Measurements from ENCODE around the gene FARP1.

Gene FARP1

GRCh38 chr13:98133946-98134345, 8.9 kb upstream of the FARP1 start:
- no peak overlapping the region for H3K4me3 ChIP-seq (ENCODE audit: low read depth, low read length)
- TF ChIP-seq CTCF (IDR thresholded peaks at IDR 0.05; ENCODE audit: control insufficient read depth, extremely low read depth, insufficient read depth): no peak
- DNase-seq (ENCODE audit: low read depth): no peak

DNA sequence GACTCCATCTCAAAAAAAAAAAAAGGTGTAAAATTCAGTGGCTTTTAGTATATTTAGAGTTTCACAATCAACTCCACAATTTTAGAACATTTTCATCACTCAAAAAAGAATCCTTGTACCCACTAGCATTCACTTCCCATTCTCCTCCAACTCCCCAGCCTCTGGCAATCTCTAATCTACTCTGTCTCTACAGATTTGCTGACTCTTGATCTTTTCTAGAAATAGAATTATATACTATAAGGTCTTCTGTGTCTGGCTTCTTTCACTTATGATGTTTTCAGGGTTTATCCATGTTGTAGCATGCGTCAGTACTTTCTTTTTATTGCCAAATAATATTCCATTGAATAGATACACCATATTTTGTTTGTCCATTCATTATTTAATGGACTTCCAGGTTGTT, 8.0 kb upstream of the FARP1 start:
- H3K4me3 ChIP-seq (ENCODE audit: low read depth, low read length): no peak overlapping the region
- TF ChIP-seq CTCF (IDR thresholded peaks at IDR 0.05; ENCODE audit: control insufficient read depth, extremely low read depth, insufficient read depth): no peak
- DNase-seq (ENCODE audit: low read depth): no peak

- TF ChIP-seq CTCF (IDR thresholded peaks at IDR 0.05; ENCODE audit: control insufficient read depth, extremely low read depth, insufficient read depth): no peak
- H3K4me3 ChIP-seq (ENCODE audit: low read depth, low read length): no peak overlapping the region
- DNase-seq (ENCODE audit: low read depth): no peak
Observed at GRCh38 chr13:98141091-98141490, 1.8 kb upstream of the FARP1 start.

GRCh38 chr13:98141509-98142379, 1.1 kb upstream of the FARP1 start:
- TF ChIP-seq CTCF (IDR thresholded peaks at IDR 0.05; ENCODE audit: control insufficient read depth, extremely low read depth, insufficient read depth): no peak
- no peak overlapping the region for H3K4me3 ChIP-seq (ENCODE audit: low read depth, low read length)
- no peak for DNase-seq (ENCODE audit: low read depth)

- TF ChIP-seq CTCF (IDR thresholded peaks at IDR 0.05; ENCODE audit: control insufficient read depth, extremely low read depth, insufficient read depth): no peak
- no peak for DNase-seq (ENCODE audit: low read depth)
- H3K4me3 ChIP-seq (ENCODE audit: low read depth, low read length): peak overlapping the region; percentile 64
Observed at GRCh38 chr13:98143157-98143553, 261 bp downstream of the FARP1 start.

DNA sequence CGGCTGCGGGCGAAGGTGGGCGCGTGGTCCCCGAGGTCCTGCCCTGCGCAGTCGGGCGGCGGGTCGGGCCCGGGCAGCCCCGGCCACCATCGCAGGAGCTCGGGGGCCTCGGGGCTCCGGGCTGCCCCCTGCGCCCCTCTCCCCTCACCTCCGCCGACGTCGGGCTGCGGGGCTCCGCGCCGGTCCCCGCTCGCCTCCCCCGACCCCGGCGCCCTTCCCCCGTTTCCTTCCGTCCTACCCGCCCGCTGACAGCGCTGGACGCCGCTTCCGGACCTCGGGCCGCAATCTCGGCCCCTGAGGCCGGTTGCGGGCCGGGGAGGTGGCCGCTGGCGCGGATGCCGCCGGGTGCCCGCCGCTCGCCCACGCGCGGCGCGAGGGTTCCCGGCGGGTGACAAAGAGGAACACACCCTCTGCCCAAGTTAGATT, 720 bp downstream of the FARP1 start:
- H3K4me3 ChIP-seq (ENCODE audit: low read depth, low read length): peak overlapping the region; percentile 64
- TF ChIP-seq CTCF (IDR thresholded peaks at IDR 0.05; ENCODE audit: control insufficient read depth, extremely low read depth, insufficient read depth): no peak
- no peak for DNase-seq (ENCODE audit: low read depth)

All from LNCaP clone FGC (cell line).